C4-2B (cell line): Measurements from ENCODE around the gene SOWAHB.

Source experiments
- H3K27ac ChIP-seq: fragments of 450-650 bp; 2 replicates; pipeline ENCODE4 v1.5.1; 2017
- CTCF ChIP-seq: fragments of 450-650 bp; conservative IDR thresholded peaks from 2 replicates; pipeline ENCODE4 v1.5.1; 2017; ENCODE audit warnings: mild to moderate bottlenecking
- ZFX ChIP-seq: fragments of 450-650 bp; IDR thresholded peaks from 2 replicates; pipeline ENCODE4 v1.6.1; 2017

The SOWAHB gene

DNA sequence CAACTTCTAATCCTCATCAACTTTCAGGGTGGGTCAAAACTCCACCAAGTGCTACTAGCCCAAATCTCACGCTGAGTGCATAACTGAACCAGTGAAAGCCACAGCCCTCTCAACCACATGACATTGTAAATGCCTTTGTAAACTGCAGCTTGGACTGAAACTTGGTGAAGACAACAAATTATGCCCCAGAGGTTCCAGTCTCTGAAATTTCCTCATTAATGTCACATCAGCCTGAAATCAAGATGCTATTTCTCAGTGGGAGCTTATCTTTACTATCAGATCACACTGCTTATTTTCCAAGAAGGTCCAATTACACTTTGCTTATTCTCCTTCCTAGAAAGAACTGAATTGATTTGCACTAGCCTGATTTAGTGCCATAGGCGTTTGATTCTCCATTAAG lies 46.6 kb downstream of the SOWAHB start:
- TF ChIP-seq ZFX (no peak), CTCF (no peak)
- peak overlapping the region; percentile 45; the same call in 1 of the 2 replicates for H3K27ac ChIP-seq

DNA sequence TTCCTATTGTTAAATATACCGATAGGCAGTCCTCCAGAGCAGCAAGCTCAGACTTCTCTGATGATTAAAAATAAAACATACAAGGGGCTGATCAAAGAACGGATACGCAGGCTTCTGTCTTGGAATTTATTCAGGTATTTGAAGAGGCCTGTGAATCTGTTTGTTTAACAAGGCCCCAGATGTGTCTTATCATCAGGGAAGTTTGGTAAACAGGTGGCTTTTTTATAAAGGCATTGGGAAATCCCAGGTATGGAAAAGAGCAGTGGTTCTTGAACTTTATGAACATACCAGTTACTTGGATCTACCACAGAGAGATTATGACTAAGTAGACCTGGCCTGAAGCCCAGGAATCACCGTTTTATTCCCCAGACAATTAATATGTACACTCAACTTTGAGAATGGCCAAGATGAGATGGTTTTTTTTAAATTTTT lies 47.9 kb downstream of the SOWAHB start:
- H3K27ac ChIP-seq = peak overlapping the region; percentile 45
- TF ChIP-seq ZFX = no peak
- TF ChIP-seq CTCF = no peak
